Astrocyte of the cerebellum (primary cell): ENCODE measurements around the gene CENPVL3.

Source experiments
- DNase-seq: peaks from one replicate; pipeline ENCODE4 v3.0.0-alpha.2; 2011; ENCODE audit warnings: low read depth
- H3K4me3 ChIP-seq: 2 replicates; pipeline ENCODE4 v1.5.1; 2011; ENCODE audit warnings: mild to moderate bottlenecking, low read depth, low read length, moderate library complexity
- in situ Hi-C: cut with HindIII; loops from 2 replicates; pipeline ENCODE4 v1.10.0; 2017; ENCODE audit warnings: low sequenced_read_pairs
- TF ChIP-seq, protein P1 (sequence below): IDR thresholded peaks from 2 replicates; pipeline ENCODE4 v1.5.1; 2012; ENCODE audit warnings: low read length, low read depth, moderate library complexity, mild to moderate bottlenecking; ENCODE audit errors: missing control alignments

CENPVL3 gene

DNA sequence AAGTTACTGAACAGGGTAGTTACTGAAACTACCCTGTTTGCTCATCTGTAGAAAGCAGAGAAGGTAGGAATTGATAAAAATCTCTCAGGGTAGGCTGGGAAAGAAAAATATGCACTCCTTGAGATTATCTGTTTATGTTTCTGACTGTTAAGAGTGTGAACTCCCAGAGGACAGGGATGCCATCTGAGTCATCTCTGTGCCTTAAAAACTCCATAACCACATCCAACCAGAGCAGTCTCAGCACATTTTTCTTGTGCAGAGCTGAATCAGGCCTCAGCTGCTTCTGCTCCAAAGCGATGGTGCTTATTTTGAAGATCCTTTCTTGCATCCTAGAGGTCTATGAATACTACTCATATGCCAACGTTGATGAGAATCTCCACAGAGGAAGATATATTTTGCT lies 9.9 kb downstream of the CENPVL3 start:
- DNase-seq, result no peak
- no peak overlapping the region for H3K4me3 ChIP-seq
- TF ChIP-seq, protein P1, sequence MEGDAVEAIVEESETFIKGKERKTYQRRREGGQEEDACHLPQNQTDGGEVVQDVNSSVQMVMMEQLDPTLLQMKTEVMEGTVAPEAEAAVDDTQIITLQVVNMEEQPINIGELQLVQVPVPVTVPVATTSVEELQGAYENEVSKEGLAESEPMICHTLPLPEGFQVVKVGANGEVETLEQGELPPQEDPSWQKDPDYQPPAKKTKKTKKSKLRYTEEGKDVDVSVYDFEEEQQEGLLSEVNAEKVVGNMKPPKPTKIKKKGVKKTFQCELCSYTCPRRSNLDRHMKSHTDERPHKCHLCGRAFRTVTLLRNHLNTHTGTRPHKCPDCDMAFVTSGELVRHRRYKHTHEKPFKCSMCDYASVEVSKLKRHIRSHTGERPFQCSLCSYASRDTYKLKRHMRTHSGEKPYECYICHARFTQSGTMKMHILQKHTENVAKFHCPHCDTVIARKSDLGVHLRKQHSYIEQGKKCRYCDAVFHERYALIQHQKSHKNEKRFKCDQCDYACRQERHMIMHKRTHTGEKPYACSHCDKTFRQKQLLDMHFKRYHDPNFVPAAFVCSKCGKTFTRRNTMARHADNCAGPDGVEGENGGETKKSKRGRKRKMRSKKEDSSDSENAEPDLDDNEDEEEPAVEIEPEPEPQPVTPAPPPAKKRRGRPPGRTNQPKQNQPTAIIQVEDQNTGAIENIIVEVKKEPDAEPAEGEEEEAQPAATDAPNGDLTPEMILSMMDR, result no peak
- in situ Hi-C loops, result no loop called here

DNA sequence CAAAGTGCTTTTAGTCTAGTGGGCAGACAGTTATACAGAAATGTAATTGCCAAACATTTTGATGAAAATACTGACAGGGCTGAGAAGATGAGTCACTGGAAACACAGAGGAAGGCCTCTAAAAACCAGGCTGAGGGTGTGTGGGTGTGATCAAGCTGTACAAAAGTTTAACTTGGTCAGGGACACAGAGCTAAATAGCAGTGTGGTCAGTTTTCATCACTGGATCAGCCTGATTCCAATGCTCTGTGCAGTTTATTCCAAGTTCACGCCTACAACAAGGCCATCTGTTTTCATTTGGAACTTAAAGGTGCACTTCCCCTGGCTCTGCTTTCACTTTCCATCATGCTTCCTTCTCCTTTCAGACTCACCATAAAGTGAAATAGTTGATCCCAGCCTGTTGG lies 10.6 kb downstream of the CENPVL3 start:
- DNase-seq, result no peak
- in situ Hi-C loops, result no loop called here
- TF ChIP-seq, protein P1, result no peak
- no peak overlapping the region for H3K4me3 ChIP-seq

DNA sequence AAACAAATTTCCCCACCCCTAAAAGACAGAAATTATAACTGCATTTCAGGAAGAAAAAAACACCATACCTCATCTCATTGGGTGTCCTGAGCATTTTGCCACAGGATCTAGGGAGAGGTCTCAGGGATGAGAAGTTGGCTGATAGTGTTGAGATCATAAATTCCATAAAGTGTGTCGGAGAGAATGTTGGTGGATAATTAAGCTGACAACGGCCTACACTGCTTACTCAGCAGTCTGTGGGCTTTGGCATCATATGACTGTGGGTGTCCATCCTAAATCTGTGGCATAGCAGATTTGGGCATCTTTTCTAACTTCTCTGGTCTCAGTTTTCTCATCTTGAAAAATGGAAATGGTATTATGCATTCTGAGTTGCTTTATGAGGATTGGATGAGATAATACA lies 12.3 kb downstream of the CENPVL3 start:
- in situ Hi-C loops, result no loop called here
- TF ChIP-seq, protein P1, result no peak
- no peak for DNase-seq
- no peak overlapping the region for H3K4me3 ChIP-seq

DNA sequence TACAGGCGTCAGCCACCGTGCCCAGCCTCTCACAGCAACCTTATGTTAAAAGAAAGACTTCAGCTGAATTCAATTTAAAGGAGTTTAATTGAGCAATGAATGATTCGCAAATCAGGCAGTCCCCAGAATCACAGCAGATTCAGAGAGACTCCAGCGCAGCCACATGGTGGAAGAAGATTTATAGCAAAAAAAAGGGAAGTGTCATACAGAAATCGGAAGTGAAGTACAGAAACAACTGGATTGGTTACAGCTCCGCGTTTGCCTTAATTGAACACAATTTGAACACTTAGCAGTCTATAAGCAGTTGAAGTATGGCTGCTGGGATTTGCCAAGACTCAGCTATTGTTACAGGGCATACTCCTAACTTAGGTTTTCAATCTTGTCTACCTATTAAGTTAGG lies 19.8 kb downstream of the CENPVL3 start:
- TF ChIP-seq, protein P1, result no peak
- DNase-seq, result no peak
- in situ Hi-C loops, result no loop called here
- no peak overlapping the region for H3K4me3 ChIP-seq

DNA sequence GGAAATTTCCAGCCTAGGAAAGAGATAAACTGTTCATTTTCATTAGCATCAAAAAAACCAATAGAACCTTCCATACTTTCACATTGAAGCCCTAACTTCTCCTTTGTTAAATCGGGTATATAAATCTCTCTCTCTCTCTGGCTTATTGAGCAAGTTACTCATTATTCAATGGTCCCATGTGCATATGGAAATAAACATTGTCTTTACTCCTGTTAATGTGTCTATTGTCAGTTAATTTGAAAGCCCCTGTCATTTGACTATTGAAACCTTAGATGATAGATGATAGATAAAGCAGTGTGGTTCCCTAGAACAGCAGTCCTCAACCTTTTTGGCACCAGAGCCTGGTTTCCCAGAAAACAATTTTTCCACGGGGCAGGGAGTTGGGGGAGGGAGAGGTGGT lies 46.8 kb downstream of the CENPVL3 start:
- DNase-seq, result no peak
- no peak overlapping the region for H3K4me3 ChIP-seq
- in situ Hi-C loops, result no loop called here
- TF ChIP-seq, protein P1, result no peak

DNA sequence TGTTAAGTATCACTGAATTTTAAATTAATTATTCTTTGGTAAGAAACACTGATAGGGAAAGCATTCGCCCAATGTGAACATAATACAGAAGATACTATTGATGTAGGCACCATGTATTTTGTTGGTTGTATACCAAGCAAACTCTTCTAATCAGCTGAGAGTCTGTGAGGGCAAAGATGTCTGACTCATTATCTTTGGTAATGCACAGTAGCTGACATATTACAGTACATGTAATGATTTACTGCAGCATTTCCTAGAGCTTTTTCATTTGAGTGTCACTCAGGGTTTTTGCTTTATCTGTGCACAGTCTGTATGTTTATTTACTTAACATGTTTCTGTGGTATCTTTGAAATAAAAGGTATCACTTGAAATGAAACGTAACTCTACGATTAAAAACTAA lies 49.2 kb downstream of the CENPVL3 start:
- TF ChIP-seq, protein P1, result no peak
- H3K4me3 ChIP-seq, result no peak overlapping the region
- in situ Hi-C loops, result no loop called here

DNA sequence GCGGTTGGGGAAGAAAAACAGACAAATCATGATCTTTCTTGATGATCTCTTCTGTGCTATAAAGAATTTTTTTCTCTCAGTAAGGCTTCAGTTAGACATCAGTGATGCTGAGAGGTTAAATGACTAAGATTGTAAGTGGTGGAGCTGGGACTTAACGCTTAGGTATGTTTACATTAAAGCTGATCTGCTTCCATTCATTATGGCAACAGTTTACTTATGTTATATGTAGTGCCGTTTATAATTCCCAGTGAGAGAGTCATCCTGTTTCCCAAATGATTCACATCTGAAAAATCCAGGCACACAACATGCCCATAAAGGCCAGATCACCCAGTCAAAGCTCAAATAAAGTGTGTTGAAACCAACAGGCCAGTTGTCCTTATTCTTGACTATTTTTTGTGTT lies 50.1 kb downstream of the CENPVL3 start:
- no peak for DNase-seq

More for the DNA sequence above, 49.2 kb downstream of the CENPVL3 start:
- no peak for DNase-seq

More for the DNA sequence above, 50.1 kb downstream of the CENPVL3 start:
- TF ChIP-seq, protein P1, result no peak
- no peak overlapping the region for H3K4me3 ChIP-seq
- in situ Hi-C loops, result no loop called here
